Activated CD8-positive, alpha-beta memory T cell treated with anti-CD3 and anti-CD28 coated beads, Interleukin-2, amount 50 U/mL, for 24 hours (primary cell): ENCODE measurements around the gene TRIM40.
"Not testable (repeated sequence)": the region's sequence is repeated elsewhere in the genome, so short reads cannot be mapped to it uniquely, and the experiment has no call there.

Experiments used
- DNase-seq: peaks from one replicate; pipeline ENCODE4 v3.0.0-alpha.2; 2020; ENCODE audit errors: extremely low read depth

TRIM40 gene

DNA sequence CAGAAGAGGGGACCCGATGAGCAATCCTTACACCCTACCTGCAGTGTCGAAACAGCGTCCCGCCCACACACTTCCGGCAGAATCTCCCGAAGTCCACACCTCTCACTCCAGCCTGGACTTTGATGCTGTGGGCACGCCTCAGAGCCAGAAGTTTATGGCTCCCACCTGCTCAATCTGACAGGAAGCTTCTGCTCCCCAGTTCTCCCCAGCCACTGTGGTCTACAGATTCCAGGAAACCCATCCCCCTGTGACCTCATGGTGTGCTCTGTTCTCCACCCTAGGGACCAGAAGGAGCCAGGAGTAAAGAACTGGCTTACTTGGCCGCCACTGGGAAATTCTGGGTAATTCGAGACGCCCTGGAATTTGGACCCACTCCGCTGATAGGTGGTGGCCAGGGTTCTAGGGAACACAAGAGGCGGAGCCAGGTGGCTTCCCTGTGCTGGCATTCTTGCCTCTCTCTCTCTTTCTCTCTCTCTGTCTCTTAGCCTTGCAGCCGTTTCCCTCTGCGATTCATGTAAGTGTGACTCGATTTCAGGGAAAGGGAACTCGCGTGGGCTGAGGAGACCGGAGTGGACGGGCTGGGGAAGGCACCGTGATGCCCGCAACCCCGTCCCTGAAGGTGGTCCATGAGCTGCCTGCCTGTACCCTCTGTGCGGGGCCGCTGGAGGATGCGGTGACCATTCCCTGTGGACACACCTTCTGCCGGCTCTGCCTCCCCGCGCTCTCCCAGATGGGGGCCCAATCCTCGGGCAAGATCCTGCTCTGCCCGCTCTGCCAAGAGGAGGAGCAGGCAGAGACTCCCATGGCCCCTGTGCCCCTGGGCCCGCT lies 27.4 kb downstream of the TRIM40 start, which contains the start of gene TRIM15:
Gene TRIM15 (plus strand): TSS at position 457 of the 828 bp plus-strand sequence. CDS start 139 bp downstream, at position 596.
- DNase-seq, result no peak

DNA sequence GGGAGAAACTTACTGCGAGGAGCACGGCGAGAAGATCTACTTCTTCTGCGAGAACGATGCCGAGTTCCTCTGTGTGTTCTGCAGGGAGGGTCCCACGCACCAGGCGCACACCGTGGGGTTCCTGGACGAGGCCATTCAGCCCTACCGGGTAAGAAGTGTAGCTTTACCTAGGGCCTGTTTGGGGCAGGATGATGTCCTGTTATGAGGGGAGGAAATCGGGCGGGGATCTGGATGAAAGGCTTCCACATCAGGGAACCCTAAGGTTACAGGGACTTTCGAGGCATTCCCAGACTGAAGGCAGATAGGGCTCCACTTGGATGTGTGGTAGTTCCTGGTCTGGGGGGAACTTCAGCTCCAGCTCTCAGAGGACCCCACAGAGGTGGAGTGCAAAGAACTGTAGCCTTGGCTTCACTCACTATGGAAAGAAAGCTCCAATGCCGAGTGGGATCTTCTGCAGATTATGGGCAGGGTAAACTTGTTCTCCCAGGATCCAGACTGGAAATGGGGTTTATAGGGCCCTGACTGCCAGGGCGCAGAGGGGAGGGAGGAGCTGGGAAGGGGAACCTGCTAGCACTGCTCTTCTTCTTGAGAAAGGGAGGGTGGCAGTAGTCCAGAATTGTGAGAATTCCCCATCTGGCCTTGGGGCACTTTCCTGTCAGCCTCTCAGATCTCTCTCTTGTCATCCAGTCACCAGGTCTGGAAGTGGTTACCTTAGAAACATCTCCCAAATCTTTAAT lies 28.1 kb downstream of the TRIM40 start:
- DNase-seq, result no peak

DNA sequence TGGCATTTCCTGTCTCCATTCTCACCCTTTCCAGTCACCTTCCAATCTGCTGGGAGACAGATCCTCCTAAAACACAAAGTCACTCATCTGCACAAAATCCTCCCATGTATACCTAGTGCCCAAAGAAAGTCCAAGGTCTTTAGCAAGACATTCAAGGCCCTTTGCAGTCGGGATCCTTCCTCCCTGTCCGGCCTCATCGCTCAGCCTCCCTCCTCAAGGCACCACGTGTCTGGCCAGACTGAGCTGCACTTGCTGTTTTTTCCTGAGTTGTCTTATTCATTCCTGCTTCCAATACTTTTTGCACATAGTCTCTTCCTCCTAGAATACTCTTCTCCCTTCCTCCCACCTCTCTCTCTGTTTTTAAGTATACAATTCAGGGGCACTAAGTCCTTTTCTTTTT lies 28.8 kb downstream of the TRIM40 start:
- DNase-seq, result no peak

DNA sequence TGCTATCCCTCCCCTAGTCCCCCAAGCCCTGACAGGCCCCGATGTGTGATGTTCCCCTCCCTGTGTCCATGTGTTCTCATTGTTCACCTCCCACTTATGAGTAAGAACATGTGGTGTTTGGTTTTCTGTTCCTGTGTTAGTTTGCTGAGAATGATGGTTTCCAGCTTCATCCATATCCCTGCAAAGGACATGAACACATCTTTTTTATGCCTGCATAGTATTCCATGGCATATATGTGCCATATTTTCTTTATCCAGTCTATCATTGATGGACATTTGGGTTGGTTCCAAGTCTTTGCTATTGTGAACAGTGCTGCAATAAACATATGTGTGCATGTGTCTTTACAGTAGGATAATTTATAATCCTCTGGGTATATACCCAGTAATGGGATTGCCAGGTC lies 29.3 kb downstream of the TRIM40 start:
- DNase-seq, result not testable (repeated sequence)

DNA sequence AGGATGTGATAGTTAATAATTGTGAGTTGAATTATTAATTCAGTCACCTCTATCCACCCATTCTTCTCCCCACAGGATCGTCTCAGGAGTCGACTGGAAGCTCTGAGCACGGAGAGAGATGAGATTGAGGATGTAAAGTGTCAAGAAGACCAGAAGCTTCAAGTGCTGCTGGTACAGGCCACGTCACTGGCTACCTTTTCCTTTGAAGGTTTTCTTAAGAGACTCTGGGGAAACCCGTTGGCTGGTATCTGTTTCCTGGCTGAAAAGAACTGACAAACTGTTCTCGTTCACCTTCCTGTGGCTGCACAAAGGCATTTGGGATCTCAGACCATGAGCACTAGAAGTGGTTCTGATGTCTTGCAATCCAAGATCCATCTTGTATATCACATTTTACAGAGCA lies 31.2 kb downstream of the TRIM40 start:
- no peak for DNase-seq

DNA sequence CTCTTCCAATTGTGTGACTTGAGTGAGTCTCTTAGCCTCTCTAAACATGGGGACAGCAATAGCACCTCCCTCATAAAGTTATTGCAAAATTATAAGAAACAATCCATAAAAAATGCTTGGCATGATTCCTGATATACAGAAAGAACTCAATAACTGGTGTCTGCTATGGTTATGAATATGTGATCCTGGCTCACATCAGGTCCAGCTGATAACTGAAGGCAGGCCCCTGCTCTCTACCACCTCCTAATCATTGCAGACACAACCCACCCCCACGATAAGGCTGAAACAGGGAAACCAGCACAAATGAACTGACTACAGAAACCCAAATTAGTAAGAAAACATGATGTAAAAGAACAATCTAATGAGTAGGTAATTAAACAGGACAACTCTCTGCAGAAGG lies 32.8 kb downstream of the TRIM40 start:
- DNase-seq, result no peak

DNA sequence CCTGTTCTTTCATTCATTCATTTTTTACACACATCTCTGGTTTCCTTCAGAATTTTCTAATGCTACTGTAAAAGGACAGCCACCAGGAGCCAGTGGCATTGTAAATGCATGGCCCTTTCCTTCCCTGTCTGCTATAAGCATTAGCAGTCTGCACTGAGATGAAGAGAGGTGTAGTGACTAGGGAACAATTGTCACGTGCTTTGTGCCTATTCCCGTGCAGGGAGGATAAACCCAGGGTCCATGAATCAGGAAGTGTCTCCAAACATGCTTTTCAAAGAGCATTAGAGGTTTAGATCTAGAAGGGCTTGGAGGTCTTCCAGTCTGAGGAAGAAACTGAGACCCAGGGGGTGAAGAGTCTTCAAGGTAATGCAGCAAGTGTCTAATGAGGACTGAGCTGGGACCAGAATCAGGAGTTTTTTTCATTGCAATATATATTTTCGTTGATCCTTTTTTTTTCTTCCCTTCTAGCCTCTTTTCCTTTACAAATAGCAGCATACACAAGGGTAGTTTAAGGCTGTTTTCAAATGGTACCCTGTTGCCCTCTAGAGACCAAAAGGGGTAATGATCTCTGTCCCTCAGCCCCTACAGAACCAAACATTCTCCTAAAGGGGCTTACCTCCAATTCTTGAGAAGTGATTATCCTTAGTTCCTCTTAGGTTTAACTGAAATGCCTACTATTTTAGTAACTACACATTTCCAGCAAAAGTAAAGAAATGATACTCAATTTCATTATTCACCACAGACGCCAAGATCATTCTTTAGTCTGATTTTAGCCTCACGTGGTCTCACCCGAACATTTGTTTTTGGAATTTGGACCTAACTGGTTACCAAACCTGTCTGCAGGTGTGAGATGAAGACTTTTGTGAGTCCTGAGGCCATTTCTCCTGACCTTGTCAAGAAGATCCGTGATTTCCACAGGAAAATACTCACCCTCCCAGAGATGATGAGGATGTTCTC lies 34.0 kb downstream of the TRIM40 start:
- no peak for DNase-seq

DNA sequence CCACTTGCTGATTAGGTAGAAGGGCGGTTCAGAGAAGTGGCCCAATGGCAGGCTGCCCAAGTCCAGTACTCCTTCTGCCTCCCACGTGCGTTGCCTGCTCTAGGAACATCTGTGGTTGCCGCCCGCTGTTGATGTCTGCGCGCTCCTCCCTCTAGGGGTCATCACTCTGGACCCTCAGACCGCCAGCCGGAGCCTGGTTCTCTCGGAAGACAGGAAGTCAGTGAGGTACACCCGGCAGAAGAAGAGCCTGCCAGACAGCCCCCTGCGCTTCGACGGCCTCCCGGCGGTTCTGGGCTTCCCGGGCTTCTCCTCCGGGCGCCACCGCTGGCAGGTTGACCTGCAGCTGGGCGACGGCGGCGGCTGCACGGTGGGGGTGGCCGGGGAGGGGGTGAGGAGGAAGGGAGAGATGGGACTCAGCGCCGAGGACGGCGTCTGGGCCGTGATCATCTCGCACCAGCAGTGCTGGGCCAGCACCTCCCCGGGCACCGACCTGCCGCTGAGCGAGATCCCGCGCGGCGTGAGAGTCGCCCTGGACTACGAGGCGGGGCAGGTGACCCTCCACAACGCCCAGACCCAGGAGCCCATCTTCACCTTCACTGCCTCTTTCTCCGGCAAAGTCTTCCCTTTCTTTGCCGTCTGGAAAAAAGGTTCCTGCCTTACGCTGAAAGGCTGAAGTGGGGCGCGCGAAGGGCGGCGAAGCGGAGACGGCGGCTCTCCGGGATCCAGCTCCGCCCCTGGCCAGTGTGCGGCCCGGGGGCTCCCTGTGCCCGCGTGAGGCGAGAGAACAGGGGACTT lies 35.9 kb downstream of the TRIM40 start:
- DNase-seq, result no peak

DNA sequence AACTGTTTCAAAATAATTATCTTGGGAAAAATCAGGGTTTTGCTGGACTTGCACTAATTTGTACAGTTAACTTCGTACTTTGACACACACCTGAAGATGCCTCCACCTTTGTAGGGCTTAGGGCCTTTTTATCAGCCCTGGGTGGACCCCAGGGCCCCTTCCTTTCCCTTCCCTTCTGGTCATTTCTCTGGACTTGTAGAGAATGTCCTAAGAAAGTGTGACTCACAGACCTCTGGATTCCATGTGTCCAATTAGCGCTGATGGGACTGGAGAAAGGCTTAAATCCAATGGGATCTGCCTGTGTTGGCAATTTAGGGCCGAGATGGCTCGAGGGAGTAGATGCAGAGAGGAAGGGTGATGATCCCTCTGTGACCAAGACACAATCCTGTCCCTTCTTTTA lies 36.7 kb downstream of the TRIM40 start:
- DNase-seq, result no peak

DNA sequence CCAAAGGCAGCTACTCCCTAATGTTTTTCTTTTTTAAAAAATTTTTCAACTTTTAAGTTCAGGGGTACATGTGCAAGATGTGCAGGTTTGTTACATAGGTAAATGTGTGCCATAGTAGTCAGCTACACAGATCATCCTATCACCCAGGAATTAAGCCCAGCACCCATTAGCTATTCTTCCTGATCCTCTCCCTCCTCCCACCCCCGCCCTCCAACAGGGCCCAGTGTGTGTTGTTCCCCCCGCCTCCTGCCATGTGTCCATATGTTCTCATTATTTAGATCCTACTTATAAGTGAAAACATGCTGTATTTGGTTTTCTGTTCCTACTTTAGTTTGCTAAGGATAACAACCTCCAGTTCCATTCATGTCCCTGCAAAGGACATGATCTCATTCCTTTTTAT lies 39.8 kb downstream of the TRIM40 start:
- DNase-seq, result no peak

DNA sequence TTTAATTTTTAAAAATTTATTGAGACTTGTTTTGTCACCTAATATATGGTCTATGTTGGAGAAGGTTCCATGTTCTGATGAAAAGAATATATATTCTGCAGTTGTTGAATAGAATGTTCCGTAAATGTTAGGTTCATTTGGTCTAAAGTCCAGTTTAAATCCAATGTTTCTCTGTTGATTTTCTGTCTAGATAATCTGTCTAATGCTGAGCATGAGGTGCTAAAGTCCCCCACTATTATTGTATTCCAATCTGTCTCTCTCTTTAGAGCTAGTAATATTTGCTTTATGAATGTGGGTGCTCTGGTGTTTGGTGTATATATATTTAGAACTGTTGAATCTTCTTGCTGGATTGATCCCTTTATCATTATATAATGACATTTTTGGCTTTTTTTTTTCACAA lies 42.9 kb downstream of the TRIM40 start:
- no peak for DNase-seq

DNA sequence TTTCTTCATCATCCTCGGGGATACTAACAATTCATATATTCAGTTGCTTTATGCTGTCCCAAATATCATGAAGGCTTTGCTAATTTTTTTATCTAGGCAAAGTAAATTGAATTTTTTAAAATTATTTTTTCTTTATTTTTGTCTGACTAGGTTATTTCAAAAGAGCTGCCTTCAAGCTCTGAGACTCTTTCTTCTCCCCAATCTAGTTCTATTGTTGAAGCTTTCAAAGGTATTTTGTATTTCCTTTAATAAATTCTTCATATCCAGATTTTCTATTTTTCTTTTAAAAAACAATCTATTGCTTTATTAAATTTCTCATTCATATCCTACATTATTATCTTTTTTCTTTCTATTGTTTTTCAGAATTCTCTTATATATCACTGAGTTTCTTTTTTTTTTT lies 44.2 kb downstream of the TRIM40 start:
- DNase-seq, result no peak

DNA sequence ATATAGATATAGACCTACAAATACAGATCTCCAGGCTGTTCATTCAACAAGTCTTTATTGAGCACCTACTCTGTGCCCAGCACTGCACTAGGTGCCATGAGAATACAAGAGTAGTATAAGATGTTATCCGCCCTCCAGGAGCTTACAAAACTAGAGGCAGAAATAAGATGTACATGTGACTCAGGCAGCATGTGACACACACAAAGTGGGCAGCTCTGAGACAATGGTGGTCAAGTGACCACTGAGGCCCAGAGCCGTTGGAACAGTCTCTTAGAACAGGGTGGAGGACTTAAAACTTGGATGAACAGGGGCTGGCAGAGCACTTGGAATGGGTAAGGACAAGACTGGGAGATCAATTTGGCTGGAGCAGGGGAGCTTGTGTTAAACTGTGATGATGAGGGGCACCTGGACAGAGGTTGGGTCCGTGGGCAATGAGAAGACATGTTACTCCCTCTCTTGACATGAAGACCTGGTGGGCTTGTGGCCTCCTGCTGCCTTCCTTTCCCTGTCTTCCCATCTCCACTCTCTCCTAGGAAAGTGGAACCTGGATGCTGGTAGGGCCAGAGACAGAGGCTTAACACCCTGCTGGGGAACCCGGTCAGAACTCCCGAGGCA lies 48.6 kb downstream of the TRIM40 start:
- no peak for DNase-seq

DNA sequence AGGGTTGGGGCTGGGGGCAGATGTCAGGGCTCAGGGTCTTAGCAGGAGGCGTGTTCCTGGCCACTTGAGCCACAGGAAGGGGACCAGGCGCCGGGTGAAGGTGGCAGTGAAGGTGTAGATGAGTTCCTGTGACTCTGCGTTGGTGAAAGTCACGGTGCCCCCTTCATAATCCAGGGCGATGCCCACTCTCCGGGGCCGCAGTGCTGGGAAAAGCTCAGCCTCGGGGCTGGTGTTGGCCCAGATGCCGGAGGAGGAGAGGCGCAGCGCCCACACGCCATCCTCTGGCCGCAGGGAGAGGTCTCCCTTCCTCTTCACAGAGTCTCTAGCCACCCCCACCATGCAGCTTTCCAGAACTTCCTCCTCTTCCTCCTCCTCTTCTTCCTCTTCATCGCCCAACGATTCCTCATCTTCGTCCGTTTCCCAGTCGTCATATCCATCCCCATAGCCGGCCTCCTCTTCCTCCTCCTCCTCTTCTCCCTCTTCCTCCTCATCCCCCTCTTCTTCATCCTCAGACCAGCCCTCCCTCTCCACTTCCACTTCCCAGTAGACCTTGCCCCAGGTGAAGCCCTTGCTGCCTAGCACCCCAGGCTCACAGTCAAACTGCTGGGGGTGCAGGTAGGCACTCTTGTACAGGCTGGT lies 50.0 kb downstream of the TRIM40 start:
- DNase-seq, result no peak

DNA sequence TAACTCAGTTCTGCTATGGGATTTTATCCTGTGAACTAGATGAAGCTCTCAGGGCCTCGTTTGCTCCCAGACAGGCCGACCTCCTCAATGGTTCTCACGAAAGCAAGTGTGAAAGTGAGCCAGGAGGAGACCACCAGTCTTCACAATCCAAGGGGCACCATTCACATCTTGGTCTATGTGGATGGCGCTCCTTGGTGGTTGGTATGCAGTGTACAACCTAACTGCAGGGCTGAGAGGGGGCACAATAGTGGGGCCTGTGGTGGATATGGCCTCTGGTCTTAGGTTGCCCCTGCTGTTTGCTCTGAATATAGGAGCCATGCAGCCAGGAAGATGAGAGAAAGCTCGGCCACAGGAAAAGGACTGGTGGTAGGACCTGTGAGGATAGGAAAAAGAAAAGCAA lies 52.6 kb downstream of the TRIM40 start:
- DNase-seq, result no peak

DNA sequence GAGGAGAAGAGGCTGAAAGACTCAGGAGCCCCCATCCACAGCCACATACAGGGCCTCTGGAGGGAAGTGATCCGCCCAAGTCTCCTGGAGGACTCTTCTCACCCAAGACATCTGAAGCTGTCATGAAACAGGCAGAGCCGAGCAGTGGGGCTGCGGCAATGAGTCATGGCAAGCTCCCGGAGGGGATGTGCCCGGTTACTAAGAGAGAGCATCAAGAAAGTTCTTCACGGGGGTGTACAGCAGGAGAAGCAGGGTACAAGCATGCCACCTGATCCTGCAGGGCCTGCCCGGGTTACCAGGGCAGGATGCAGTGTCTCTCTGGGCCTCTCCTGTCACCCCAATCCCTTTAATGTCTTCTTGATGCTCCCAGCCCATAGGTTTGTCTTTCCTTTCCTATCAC lies 56.1 kb downstream of the TRIM40 start:
- no peak for DNase-seq

DNA sequence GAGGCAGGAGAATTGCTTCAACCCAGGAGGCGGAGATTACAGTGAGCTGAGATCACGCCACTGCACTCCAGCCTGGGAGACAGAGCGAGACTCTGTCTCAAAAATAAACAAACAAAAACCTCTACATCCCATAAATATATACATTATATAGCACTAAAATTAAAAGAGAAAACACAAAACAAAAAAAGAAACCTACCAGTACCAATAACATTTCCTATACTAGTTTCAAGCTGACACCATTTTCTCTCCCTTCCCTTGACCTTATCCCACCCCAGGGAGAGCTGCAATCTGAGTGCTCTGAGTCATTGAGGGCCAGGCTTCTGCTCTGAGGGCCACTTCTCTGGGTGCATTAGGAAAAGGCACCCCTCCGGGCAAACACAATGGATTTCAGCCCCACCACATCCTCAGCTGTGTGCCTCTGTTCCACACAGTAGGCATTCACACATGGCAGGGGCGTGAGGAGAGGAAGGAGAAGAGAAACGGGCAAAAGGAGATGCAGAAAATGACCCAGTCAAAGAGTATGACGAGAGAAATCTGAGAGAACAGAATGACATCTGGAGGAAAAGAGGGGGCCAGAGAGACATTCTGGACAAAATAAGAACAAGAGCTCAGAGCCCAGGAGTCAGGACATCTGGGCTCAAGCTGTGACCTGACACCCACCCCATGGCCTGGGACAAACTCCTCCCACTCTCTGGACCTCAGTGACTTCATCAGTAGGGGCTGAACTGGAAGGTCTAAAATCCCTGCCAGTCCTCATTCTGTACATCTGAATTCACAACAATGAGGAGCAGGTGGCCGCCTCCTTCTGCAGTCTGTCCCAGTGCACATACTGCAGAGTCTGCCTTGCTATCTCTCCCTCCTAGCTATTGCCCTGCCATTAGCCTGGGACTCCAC lies 59.1 kb downstream of the TRIM40 start:
- no peak for DNase-seq

DNA sequence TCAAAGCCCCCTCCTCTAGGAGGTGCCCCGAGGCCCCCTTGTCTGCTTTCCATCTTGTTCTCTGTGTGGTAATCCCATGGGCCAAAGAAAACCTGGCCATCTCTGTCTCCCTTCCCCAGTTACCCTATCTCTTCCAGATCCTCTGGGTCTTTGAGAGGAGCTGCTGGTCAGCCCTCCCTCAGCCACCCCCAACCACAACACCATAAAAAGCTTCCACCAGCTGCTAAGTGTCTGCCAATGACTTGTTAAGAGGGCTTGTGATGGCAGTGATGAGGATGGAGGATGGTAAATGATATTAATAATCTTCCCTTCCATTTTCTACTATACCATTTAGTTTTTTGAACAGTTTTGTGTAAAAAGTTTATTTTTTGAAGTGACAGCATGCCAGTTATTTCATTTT lies 60.0 kb downstream of the TRIM40 start:
- no peak for DNase-seq

DNA sequence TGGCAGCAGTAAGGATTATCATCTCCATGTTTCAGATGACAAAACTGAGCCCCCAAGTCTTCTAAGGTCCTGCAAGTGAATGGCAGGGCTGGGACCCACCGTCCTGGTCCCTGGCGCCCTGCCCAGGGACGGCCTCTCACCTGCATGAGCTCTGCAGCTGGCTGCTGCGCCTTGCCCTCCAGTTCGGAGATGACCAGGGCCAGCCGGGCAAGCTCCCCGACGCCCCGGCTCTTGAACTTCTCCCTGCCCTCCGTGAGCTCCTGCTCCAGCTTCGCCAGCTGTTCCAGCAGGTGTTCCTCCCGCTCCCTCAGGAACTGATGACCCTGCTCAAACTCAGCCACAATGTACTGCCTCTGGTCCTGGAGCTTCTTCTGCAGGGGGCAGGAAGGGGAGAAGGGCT lies 60.4 kb downstream of the TRIM40 start:
- no peak for DNase-seq
